Smooth muscle cell (in vitro differentiated cells): Measurements from ENCODE around the gene ABCA9. TPM values are rescaled to one million over a fixed set of nuclear protein-coding genes. Genes with fewer than 3 reads are reported as not detected.

ENCODE experiments used
- DNase-seq: peaks from one replicate; lab custom pipeline; 2025; ENCODE audit not compliant: unreplicated experiment; lab: John Stamatoyannopoulos, UW
- H2AFZ ChIP-seq: fragments of 200-600 bp; sonication (generic); 2 replicates; pipeline ENCODE4 v1.6.0; 2016; ENCODE audit warnings: antibody characterized with exemption, low read depth, mild to moderate bottlenecking
- H3F3A ChIP-seq: fragments of 200-600 bp; sonication (generic); 2 replicates; pipeline ENCODE4 v1.6.0; 2017; ENCODE audit warnings: antibody characterized with exemption, low read depth
- H3K27ac ChIP-seq: fragments of 200-600 bp; sonication (generic); 2 replicates; pipeline ENCODE4 v1.5.1; 2016; ENCODE audit warnings: low read depth, mild to moderate bottlenecking
- H3K27me3 ChIP-seq: fragments of 200-600 bp; sonication (generic); 2 replicates; pipeline ENCODE4 v1.6.1; 2016; ENCODE audit warnings: low read depth, mild to moderate bottlenecking
- H3K36me3 ChIP-seq: fragments of 200-600 bp; sonication (generic); 2 replicates; pipeline ENCODE4 v1.5.1; 2016; ENCODE audit warnings: low read depth
- H3K4me1 ChIP-seq: fragments of 200-600 bp; sonication (generic); 2 replicates; pipeline ENCODE4 v1.5.1; 2016; ENCODE audit warnings: low read depth
- H3K4me2 ChIP-seq: fragments of 200-600 bp; sonication (generic); 2 replicates; pipeline ENCODE4 v1.6.0; 2016; ENCODE audit warnings: mild to moderate bottlenecking
- H3K4me3 ChIP-seq: fragments of 200-600 bp; sonication (generic); 2 replicates; pipeline ENCODE4 v1.5.1; 2016; ENCODE audit warnings: mild to moderate bottlenecking
- H3K79me2 ChIP-seq: fragments of 200-600 bp; sonication (generic); 2 replicates; pipeline ENCODE4 v1.6.0; 2016; ENCODE audit warnings: low read depth, mild to moderate bottlenecking
- H3K9ac ChIP-seq: fragments of 200-600 bp; sonication (generic); 2 replicates; pipeline ENCODE4 v1.6.0; 2016; ENCODE audit warnings: low read depth
- H3K9me3 ChIP-seq: fragments of 200-600 bp; sonication (generic); replicated peaks from 2 replicates; pipeline ENCODE4 v1.5.1; 2016; ENCODE audit warnings: low read depth
- H4K20me1 ChIP-seq: fragments of 200-600 bp; sonication (generic); 2 replicates; pipeline ENCODE4 v1.6.0; 2016; ENCODE audit warnings: low read depth
- WGBS: methylation state at CpG from one replicate; pipeline ENCODE4 v1.1.7; 2016; ENCODE audit warnings: low lambda C conversion rate; 5-methylcytosine and 5-hydroxymethylcytosine counted together
- polyA plus RNA-seq: library from polyadenylated mRNA; unstranded; fragments of >200 nt; fragmentation: Nextera tagmentation; extraction: Ambion mirVana; gene quantifications from 2 replicates; pipeline ENCODE4 v1.2.1, GENCODE V29; 2016
- total RNA-seq: library from RNA; depleted of rRNA; stranded (reverse); fragments of >200 nt; gene quantifications from 2 replicates; pipeline ENCODE4 v1.2.3, GENCODE V29; 2014
- TF ChIP-seq, protein P1 (sequence below): fragments of 200-600 bp; sonication (generic); IDR thresholded peaks from 2 replicates; pipeline ENCODE4 v1.5.1; 2017; ENCODE audit warnings: borderline replicate concordance, mild to moderate bottlenecking, antibody characterized with exemption; ENCODE audit not compliant: insufficient read depth, poor library complexity, severe bottlenecking

Gene ABCA9
- total and polyA plus RNA-seq, 2 experiments from 2014 or later: not detected

- TF ChIP-seq, protein P1, sequence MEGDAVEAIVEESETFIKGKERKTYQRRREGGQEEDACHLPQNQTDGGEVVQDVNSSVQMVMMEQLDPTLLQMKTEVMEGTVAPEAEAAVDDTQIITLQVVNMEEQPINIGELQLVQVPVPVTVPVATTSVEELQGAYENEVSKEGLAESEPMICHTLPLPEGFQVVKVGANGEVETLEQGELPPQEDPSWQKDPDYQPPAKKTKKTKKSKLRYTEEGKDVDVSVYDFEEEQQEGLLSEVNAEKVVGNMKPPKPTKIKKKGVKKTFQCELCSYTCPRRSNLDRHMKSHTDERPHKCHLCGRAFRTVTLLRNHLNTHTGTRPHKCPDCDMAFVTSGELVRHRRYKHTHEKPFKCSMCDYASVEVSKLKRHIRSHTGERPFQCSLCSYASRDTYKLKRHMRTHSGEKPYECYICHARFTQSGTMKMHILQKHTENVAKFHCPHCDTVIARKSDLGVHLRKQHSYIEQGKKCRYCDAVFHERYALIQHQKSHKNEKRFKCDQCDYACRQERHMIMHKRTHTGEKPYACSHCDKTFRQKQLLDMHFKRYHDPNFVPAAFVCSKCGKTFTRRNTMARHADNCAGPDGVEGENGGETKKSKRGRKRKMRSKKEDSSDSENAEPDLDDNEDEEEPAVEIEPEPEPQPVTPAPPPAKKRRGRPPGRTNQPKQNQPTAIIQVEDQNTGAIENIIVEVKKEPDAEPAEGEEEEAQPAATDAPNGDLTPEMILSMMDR: no peak
- no peaks in the 10 kb centered on the region for H3K36me3 ChIP-seq
- H3K79me2 ChIP-seq: no peaks in the 10 kb centered on the region
- H3K27me3 ChIP-seq: no peaks in the 10 kb centered on the region
- H3K4me1 ChIP-seq: peaks cover 13% of the 10 kb centered on the region
- no peak overlapping the region for H2AFZ ChIP-seq
- H3K9me3 ChIP-seq: no peaks in the 10 kb centered on the region
- no peaks in the 10 kb centered on the region for H4K20me1 ChIP-seq
- no peak for DNase-seq
- H3K4me3 ChIP-seq: no peak overlapping the region
- WGBS: 100% methylated on average over 1 of the region's 1 CpG
- no peak overlapping the region for H3K27ac ChIP-seq
- H3K4me2 ChIP-seq: no peak overlapping the region
- no peaks in the 10 kb centered on the region for H3F3A ChIP-seq
- no peak overlapping the region for H3K9ac ChIP-seq
Measured at GRCh38 chr17:68957944-68958343, 102.8 kb downstream of the ABCA9 start.

GRCh38 chr17:68955181-68955841, 105.4 kb downstream of the ABCA9 start, which contains the start of gene ABCA8:
ABCA8 (minus strand) TSS chr17:68955392; CDS start chr17:68942034, 13,358 bp downstream.
- H3K4me1 ChIP-seq: peaks cover 13% of the 10 kb centered on the region
- H3K4me2 ChIP-seq: peak within 1 kb of the TSS; percentile 80
- H3F3A ChIP-seq: no peaks in the 10 kb centered on the region
- TF ChIP-seq, protein P1: no peak
- DNase-seq: no peak
- WGBS: 26% methylated on average over 4 of the region's 4 CpGs
- H3K36me3 ChIP-seq: no peaks in the 10 kb centered on the region
- H3K79me2 ChIP-seq: no peaks in the 10 kb centered on the region
- no peaks in the 10 kb centered on the region for H4K20me1 ChIP-seq
- H3K9me3 ChIP-seq: no peaks in the 10 kb centered on the region
- H2AFZ ChIP-seq: peak within 1 kb of the TSS; percentile 90
- peak within 1 kb of the TSS; percentile 36 for H3K4me3 ChIP-seq
- peak within 1 kb of the TSS; percentile 55 for H3K9ac ChIP-seq
- peak within 1 kb of the TSS; percentile 69 for H3K27ac ChIP-seq
- H3K27me3 ChIP-seq: no peaks in the 10 kb centered on the region

DNA sequence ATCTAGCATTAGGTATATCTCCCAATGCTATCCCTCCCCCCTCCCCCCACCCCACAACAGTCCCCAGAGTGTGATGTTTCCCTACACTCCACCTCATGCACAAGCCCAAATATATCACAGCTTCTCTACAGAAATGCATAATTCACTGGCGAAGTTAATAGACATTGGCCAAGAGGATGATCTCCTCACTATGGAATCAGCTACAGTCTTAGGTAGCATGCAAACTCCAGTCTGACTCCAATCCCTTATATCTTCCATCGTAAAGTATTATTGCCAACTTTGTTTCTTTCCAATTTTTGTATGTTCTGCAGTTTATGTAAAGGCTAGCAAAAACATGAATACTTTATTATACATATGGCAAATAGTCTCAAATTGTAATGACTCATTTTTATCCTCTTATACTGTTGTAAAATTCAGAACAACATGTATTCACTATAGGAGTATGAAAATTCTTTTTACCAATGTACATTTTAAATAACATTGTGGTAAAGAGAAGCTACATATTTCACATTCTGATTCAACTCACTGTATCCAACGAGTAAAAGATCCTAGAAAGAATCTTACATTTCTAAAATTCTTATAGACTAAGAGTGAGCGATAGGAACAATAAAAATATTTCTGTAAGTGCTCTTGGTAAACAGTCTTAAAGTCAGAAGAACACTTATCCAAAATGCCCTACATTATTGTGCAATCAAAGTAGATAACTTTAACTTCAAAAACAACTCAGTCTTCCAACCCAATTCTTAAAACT, 106.4 kb downstream of the ABCA9 start:
- Histone ChIP-seq H3K4me3 (peak overlapping the region; percentile 36), H2AFZ (peak overlapping the region; percentile 90), H3K79me2 (no peaks in the 10 kb centered on the region), H3K9ac (peak overlapping the region; percentile 55), H3K4me1 (peaks cover 13% of the 10 kb centered on the region), H3K36me3 (no peaks in the 10 kb centered on the region), H4K20me1 (no peaks in the 10 kb centered on the region), H3F3A (no peaks in the 10 kb centered on the region), H3K27me3 (no peaks in the 10 kb centered on the region), H3K9me3 (no peaks in the 10 kb centered on the region), H3K27ac (peak overlapping the region; percentile 69), H3K4me2 (peak overlapping the region; percentile 80)
- no peak for DNase-seq
- TF ChIP-seq, protein P1: no peak
- WGBS: 25% methylated on average over 4 of the region's 4 CpGs
